Endodermal cell (in vitro differentiated cells): Measurements from ENCODE around the gene MBOAT7. TPM values are rescaled to one million over a fixed set of nuclear protein-coding genes. Genes with fewer than 3 reads are reported as not detected.
"Not testable (repeated sequence)": the region's sequence is repeated elsewhere in the genome, so short reads cannot be mapped to it uniquely, and the experiment has no call there.

Source experiments
- DNase-seq: peaks from one replicate; pipeline ENCODE4 v3.0.0-alpha.2; 2017
- H3K27ac ChIP-seq: 2 replicates; pipeline ENCODE4 v1.5.1; 2013; ENCODE audit warnings: mild to moderate bottlenecking, low read depth, low read length, moderate library complexity
- H3K27me3 ChIP-seq: 2 replicates; pipeline ENCODE4 v1.6.1; 2013; ENCODE audit warnings: mild to moderate bottlenecking, low read length, moderate library complexity; ENCODE audit not compliant: insufficient read depth, control insufficient read depth, poor library complexity, severe bottlenecking
- H3K36me3 ChIP-seq: 2 replicates; pipeline ENCODE4 v1.7.0; 2013; ENCODE audit warnings: mild to moderate bottlenecking, low read length, moderate library complexity; ENCODE audit not compliant: control insufficient read depth, insufficient read depth
- H3K4me1 ChIP-seq: one replicate; pipeline ENCODE4 v1.7.0; 2013; ENCODE audit warnings: low read length; ENCODE audit not compliant: control insufficient read depth, insufficient read depth
- H3K4me3 ChIP-seq: 2 replicates; pipeline ENCODE4 v1.5.1; 2013; ENCODE audit warnings: mild to moderate bottlenecking, low read length, moderate library complexity
- H3K9ac ChIP-seq: 2 replicates; pipeline ENCODE4 v1.6.1; 2013; ENCODE audit warnings: mild to moderate bottlenecking, low read length, moderate library complexity; ENCODE audit not compliant: poor library complexity, severe bottlenecking; ENCODE audit errors: extremely low read depth
- H3K9me3 ChIP-seq: 2 replicates; pipeline ENCODE4 v1.6.1; 2013; ENCODE audit warnings: mild to moderate bottlenecking, low read length, moderate library complexity; ENCODE audit not compliant: control insufficient read depth
- H3K27ac Mint-ChIP-seq: 2 replicates; pipeline ENCODE4 v1.8.0; 2020; ENCODE audit warnings: mixed read lengths
- H3K27me3 Mint-ChIP-seq: 2 replicates; pipeline ENCODE4 v1.8.0; 2021; ENCODE audit warnings: mild to moderate bottlenecking, mixed read lengths; ENCODE audit not compliant: insufficient read depth
- H3K36me3 Mint-ChIP-seq: 2 replicates; pipeline ENCODE4 v1.8.0; 2020; ENCODE audit warnings: low read depth, mixed read lengths
- H3K4me1 Mint-ChIP-seq: 2 replicates; pipeline ENCODE4 v1.8.0; 2020; ENCODE audit warnings: mixed read lengths
- H3K4me3 Mint-ChIP-seq: 2 replicates; pipeline ENCODE4 v1.8.0; 2020; ENCODE audit warnings: mild to moderate bottlenecking, moderate library complexity, mixed read lengths
- H3K9me3 Mint-ChIP-seq: 2 replicates; pipeline ENCODE4 v1.8.0; 2020; ENCODE audit warnings: mild to moderate bottlenecking, mixed read lengths
- CTCF ChIP-seq: fragments of 200-600 bp; sonication (generic); conservative IDR thresholded peaks from 2 replicates; pipeline ENCODE4 v1.5.0; 2021; ENCODE audit warnings: antibody characterized with exemption, mild to moderate bottlenecking
- WGBS, 2 experiments: methylation state at CpG; one replicate each; pipeline versions ENCODE4 v1.1.5 to v1.1.7; 2013; ENCODE audit warnings: missing lambda C conversion rate in 2 of 2, mixed read lengths in 1 of 2; ENCODE audit not compliant: insufficient coverage in 1 of 2, insufficient read length in 1 of 2; 5-methylcytosine and 5-hydroxymethylcytosine counted together
- total RNA-seq, 2 donors: library from RNA; stranded (reverse); fragmentation: NEBNext Ultra II Directional in 1 of 2; extraction: Animal tissue kit (Norgen Biotek cat#: 25700) in 1 of 2; gene quantifications; 2 replicates in 1 of 2; 3 replicates in 1 of 2; pipeline ENCODE4 v1.2.1, GENCODE V29; 2021

The MBOAT7 gene
- total RNA-seq, 2 donors from 2014 or later: 126 to 131 TPM

- Mint-ChIP-seq H3K27me3 (peaks cover 11% of the 10 kb centered on the region), H3K4me1 (no peaks in the 10 kb centered on the region), H3K9me3 (peaks cover 11% of the 10 kb centered on the region), H3K4me3 (no peak overlapping the region), H3K27ac (no peak overlapping the region), H3K36me3 (peaks cover 12% of the 10 kb centered on the region)
- H3K36me3 ChIP-seq: no peaks in the 10 kb centered on the region
- no peak for DNase-seq
- H3K9ac ChIP-seq: no peak overlapping the region
- H3K4me3 ChIP-seq: no peak overlapping the region
- no peaks in the 10 kb centered on the region for H3K27me3 ChIP-seq
- no peak overlapping the region for H3K27ac ChIP-seq
- 90 to 96% methylated on average over 18 to 27 of the region's 27 CpGs for WGBS, 2 experiments
- no peaks in the 10 kb centered on the region for H3K4me1 ChIP-seq
- no peak for TF ChIP-seq CTCF
- no peaks in the 10 kb centered on the region for H3K9me3 ChIP-seq
These were observed 29.7 kb upstream of the MBOAT7 start for GRCh38 chr19:54218960-54219661.

DNA sequence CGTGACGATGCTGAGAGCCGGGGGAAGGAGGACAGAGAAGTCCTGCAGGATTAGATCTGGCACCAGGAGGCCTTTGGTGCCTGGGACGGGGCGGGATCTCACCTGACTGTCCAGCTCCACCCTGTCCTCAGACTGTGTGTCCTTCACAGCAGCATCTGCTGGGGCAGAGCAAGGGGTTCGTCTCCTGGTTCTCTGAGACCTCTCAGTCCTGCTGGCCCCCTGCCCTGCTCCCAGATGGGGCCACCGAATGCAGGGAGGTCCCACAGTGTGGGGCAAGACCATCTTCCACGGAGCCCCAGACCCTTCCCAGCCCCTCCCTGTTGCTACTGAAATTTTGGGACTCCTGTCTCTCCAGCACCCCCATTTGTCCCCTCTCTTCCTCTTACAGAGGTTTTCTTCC lies 28.9 kb upstream of the MBOAT7 start:
- Histone ChIP-seq H3K9ac (no peak overlapping the region), H3K27ac (no peak overlapping the region), H3K9me3 (no peaks in the 10 kb centered on the region), H3K4me1 (no peaks in the 10 kb centered on the region), H3K4me3 (no peak overlapping the region), H3K27me3 (no peaks in the 10 kb centered on the region), H3K36me3 (no peaks in the 10 kb centered on the region)
- Mint-ChIP-seq H3K4me1 (no peaks in the 10 kb centered on the region), H3K4me3 (no peak overlapping the region), H3K27me3 (peaks cover 5% of the 10 kb centered on the region), H3K36me3 (peaks cover 15% of the 10 kb centered on the region), H3K9me3 (peaks cover 11% of the 10 kb centered on the region), H3K27ac (no peak overlapping the region)
- 78% methylated on average over 5 to 8 of the region's 8 CpGs for WGBS, 2 experiments
- no peak for TF ChIP-seq CTCF
- DNase-seq: no peak

DNA sequence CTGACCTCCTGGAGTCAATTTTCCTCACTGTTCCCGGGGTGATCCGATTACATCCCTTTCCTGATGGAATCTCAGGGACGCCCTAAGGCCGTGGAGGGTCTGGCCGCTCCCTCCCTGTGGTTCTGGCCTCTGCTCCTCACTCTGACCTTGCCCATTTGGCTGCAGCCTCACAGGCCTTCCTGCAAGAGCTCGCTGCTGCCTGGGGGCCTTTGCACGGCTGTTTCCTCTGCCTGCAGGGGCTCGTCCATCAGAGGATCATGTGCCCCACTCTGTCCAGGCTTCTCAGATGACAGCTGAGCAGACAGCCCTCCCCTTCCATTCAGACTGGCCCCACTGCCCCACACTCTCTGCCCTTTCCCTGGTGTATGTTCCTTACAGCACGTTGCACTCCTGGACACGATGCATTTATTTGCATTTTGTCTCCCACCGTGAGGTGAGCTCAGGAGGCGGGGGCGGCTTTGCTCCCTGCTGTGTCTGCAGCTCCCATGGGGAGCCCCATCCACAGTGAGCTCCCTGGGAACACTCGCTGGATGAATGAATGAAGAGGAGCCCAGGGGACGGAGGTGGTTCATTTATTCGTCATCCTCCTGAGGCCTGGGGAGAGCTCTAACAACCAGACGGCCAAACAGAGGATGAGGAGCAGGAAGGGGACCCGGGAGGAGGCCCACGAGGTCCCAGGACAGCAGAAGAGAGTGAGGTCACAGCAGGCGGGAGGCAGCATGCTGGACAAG lies 28.3 kb upstream of the MBOAT7 start:
- H3K9me3 Mint-ChIP-seq: peaks cover 11% of the 10 kb centered on the region
- 73 to 74% methylated on average over 8 to 16 of the region's 20 CpGs for whole genome bisulfite sequencing, 2 experiments
- H3K4me3 ChIP-seq, DNase-seq, H3K27me3 ChIP-seq, H3K4me1 ChIP-seq, H3K4me1 Mint-ChIP-seq, H3K27me3 Mint-ChIP-seq, H3K4me3 Mint-ChIP-seq, H3K27ac Mint-ChIP-seq, H3K27ac ChIP-seq, H3K9me3 ChIP-seq, H3K9ac ChIP-seq, H3K36me3 ChIP-seq: not testable (repeated sequence)
- peaks cover 21% of the 10 kb centered on the region for H3K36me3 Mint-ChIP-seq
